GM12874 (cell line): ENCODE measurements around the gene PRRG4.

Experiments used
- TF ChIP-seq, protein P1 (sequence below): IDR thresholded peaks from 2 replicates; pipeline ENCODE4 v1.5.1; 2011; ENCODE audit warnings: low read depth, mild to moderate bottlenecking, control low read depth, low read length, moderate library complexity; ENCODE audit not compliant: insufficient read depth

PRRG4 gene

GRCh38 chr11:32849761-32850160 is 20.0 kb downstream of the PRRG4 start:
- TF ChIP-seq, protein P1, sequence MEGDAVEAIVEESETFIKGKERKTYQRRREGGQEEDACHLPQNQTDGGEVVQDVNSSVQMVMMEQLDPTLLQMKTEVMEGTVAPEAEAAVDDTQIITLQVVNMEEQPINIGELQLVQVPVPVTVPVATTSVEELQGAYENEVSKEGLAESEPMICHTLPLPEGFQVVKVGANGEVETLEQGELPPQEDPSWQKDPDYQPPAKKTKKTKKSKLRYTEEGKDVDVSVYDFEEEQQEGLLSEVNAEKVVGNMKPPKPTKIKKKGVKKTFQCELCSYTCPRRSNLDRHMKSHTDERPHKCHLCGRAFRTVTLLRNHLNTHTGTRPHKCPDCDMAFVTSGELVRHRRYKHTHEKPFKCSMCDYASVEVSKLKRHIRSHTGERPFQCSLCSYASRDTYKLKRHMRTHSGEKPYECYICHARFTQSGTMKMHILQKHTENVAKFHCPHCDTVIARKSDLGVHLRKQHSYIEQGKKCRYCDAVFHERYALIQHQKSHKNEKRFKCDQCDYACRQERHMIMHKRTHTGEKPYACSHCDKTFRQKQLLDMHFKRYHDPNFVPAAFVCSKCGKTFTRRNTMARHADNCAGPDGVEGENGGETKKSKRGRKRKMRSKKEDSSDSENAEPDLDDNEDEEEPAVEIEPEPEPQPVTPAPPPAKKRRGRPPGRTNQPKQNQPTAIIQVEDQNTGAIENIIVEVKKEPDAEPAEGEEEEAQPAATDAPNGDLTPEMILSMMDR: no peak

DNA sequence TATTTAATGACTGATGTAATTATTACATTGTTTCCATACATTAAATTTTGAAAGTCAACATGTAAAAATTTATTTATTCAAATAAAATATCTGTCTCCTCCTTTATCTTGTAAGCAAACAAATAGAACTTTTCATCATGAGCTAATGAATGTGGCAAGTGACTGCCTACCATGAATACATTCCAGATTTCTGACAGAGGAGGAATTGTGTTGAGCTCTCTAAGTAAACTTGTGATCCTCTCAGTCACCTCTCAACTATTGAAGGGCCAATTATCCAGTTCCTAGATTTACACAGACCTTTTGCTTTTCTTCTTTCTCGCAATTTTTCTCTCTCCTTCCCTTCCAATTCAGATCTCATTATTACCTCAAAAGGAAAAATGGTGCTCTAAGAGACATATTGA is 21.5 kb downstream of the PRRG4 start:
- TF ChIP-seq, protein P1: no peak

DNA sequence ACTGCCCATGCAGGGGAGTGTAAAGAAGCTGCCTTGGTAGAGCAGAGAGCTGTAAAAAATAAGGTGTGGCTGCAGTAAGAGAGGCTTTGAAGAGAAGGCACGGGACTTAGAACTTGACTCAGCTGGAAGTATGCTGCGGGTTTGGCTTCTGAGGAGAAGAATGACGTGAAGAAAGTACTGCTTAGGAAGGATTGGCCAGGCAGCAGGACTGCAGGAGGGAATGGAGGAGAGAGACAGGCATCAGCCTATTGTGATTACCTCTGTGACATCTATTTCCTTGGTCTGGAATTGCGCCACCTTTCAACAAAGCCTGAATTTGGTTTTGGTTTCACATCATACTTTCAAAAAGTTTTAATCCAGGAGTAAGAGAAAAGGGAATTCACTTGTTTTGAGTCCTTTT is 22.5 kb downstream of the PRRG4 start:
- TF ChIP-seq, protein P1: no peak

- TF ChIP-seq, protein P1: no peak
Observed at GRCh38 chr11:32855601-32856000, 25.9 kb downstream of the PRRG4 start.

GRCh38 chr11:32858731-32859130 is 29.0 kb downstream of the PRRG4 start:
- TF ChIP-seq, protein P1: no peak; the same call in 1 of the 2 replicates

DNA sequence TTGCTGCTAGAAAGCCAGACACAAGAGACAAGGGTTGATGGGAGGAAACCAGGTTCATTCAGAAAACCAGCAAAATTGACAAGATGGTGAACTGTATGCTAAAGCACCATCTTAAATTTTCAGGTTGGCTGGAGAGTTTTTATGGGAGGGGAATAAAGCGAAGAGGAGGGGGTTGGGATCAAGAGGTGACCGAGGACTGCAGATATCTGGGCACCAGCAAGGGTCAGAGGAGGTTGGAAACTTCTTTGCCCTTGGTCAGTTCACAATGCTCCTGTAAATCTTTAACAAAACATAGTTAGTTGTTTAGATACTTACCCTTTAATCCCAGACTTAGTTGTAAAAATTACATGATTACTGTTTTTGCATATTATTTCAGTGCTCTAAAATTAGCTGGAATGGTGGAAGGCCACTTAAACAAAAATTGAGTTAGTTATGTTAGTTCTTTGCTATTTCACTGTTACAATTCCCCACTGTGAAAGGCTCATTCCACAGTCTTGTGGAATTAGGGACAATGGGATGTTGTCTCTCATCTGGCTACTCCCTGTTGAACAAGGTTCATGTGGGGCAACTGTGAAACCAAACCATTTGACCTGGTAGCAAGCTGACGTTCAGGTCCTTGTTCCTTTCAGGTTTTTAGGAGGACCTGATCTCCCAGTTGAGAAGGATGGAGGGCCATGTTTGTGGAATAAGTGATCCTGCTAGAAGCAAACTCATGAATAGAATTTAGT is 32.3 kb downstream of the PRRG4 start:
- TF ChIP-seq, protein P1: no peak

GRCh38 chr11:32864555-32864954 is 34.8 kb downstream of the PRRG4 start:
- TF ChIP-seq, protein P1: no peak
